ENCODE data around the gene BSND.

BSND gene

DNA sequence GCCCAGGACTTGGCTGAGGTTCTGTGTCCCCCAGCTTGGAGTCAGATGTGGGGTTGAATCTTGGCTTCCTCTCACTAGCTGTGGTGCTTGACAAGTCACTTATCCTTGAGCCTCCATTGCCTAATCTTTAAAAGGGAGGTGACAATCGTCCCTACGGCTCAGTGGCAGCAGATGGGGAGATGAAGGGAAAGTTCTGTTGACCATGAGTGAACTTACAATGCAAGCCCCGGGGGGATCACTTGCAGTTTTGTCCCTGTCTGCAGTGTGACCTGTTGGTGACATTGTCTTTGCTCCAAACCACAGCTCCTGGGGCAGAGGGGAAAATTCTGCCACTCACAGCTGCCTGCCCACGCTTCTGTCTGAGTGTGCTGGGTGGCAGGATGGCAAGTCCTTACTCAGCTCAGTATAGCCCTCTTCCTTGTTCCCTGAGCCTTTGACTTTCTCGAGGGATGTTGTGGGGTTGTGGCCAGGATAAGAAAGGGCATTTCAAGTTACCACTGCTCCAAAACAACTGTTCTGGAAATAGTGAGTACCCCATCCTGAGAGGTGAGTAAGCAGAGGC lies 42.3 kb downstream of the BSND start:
- no peak overlapping the region for H3K18ac ChIP-seq (ENCODE audit: low read length)
- no peak overlapping the region for H3K23ac ChIP-seq (ENCODE audit: low read length)
- H3K79me2 ChIP-seq (ENCODE audit: control insufficient read depth, insufficient read depth, low read length): peaks cover 3% of the 10 kb centered on the region
- H3K79me1 ChIP-seq (ENCODE audit: low read length): peaks cover 2% of the 10 kb centered on the region
- H4K8ac ChIP-seq (ENCODE audit: low read depth, low read length): no peak overlapping the region
- WGBS (ENCODE audit: extremely low coverage, insufficient coverage, low lambda C conversion rate): no CpG with 5 or more reads among the region's 5 CpGs
- H3K27ac ChIP-seq (ENCODE audit: low read depth, low read length): no peak overlapping the region
- H2BK120ac ChIP-seq (ENCODE audit: low read depth, low read length): no peak overlapping the region
- H2AK5ac ChIP-seq (ENCODE audit: low read length): no peak overlapping the region
- H3K4ac ChIP-seq (ENCODE audit: low read depth, low read length): no peak overlapping the region
- no peak overlapping the region for H2BK15ac ChIP-seq (replicated peaks; ENCODE audit: low read depth)
- H3K4me2 ChIP-seq (ENCODE audit: low read length): peak overlapping the region; percentile 87
- DNase-seq: no peak
- no peaks in the 10 kb centered on the region for H3K36me3 ChIP-seq (ENCODE audit: control insufficient read depth, insufficient read depth, low read length)
- no peak overlapping the region for H3K4me3 ChIP-seq (ENCODE audit: low read length)
- H2BK5ac ChIP-seq (ENCODE audit: low read length): no peak overlapping the region
- H3K9ac ChIP-seq (ENCODE audit: low read length): peak overlapping the region; percentile 69
- peaks cover 3% of the 10 kb centered on the region for H3K27me3 ChIP-seq (ENCODE audit: insufficient read depth, low read length, poor library complexity)
- H3K4me1 ChIP-seq (ENCODE audit: control insufficient read depth, low read depth, low read length): peaks cover 6% of the 10 kb centered on the region
- peak overlapping the region; percentile 90 for H3K56ac ChIP-seq (ENCODE audit: low read length)
- no peak overlapping the region for H4K5ac ChIP-seq (ENCODE audit: low read length)

DNA sequence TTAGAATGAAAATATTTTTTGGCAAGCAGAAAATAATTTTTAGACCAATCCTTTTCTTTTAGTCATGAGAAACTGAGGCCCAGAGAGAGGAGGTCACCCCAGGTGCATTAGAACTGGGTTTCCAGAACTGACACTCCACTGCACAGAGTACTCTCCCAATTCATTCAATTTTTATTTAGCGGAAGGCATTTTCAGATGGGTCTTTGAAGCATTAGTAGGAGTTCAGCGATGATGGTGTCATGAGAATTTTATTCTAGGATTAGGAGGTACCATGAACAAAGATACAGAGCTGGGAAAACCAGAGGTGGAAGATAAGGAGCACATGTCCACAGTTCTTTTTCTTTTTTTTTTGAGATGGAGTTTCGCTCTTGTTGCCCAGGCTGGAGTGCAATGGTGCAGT lies 42.9 kb downstream of the BSND start:
- no peak overlapping the region for H2BK120ac ChIP-seq (ENCODE audit: low read depth, low read length)
- H2BK5ac ChIP-seq (ENCODE audit: low read length): no peak overlapping the region
- no peak overlapping the region for H3K23ac ChIP-seq (ENCODE audit: low read length)
- no peak overlapping the region for H3K18ac ChIP-seq (ENCODE audit: low read length)
- no peak overlapping the region for H3K4me3 ChIP-seq (ENCODE audit: low read length)
- H4K5ac ChIP-seq (ENCODE audit: low read length): no peak overlapping the region
- H3K4me1 ChIP-seq (ENCODE audit: control insufficient read depth, low read depth, low read length): peaks cover 6% of the 10 kb centered on the region
- no peak overlapping the region for H4K8ac ChIP-seq (ENCODE audit: low read depth, low read length)
- whole genome bisulfite sequencing (ENCODE audit: extremely low coverage, insufficient coverage, low lambda C conversion rate): no CpG with 5 or more reads among the region's 3 CpGs
- no peak for DNase-seq
- H3K4ac ChIP-seq (ENCODE audit: low read depth, low read length): no peak overlapping the region
- no peaks in the 10 kb centered on the region for H3K36me3 ChIP-seq (ENCODE audit: control insufficient read depth, insufficient read depth, low read length)
- peaks cover 2% of the 10 kb centered on the region for H3K79me1 ChIP-seq (ENCODE audit: low read length)
- no peak overlapping the region for H2BK15ac ChIP-seq (replicated peaks; ENCODE audit: low read depth)
- H3K27ac ChIP-seq (ENCODE audit: low read depth, low read length): no peak overlapping the region
- peaks cover 3% of the 10 kb centered on the region for H3K27me3 ChIP-seq (ENCODE audit: insufficient read depth, low read length, poor library complexity)
- peaks cover 3% of the 10 kb centered on the region for H3K79me2 ChIP-seq (ENCODE audit: control insufficient read depth, insufficient read depth, low read length)
- H3K56ac ChIP-seq (ENCODE audit: low read length): no peak overlapping the region
- H2AK5ac ChIP-seq (ENCODE audit: low read length): no peak overlapping the region
- H3K4me2 ChIP-seq (ENCODE audit: low read length): no peak overlapping the region
- H3K9ac ChIP-seq (ENCODE audit: low read length): no peak overlapping the region

DNA sequence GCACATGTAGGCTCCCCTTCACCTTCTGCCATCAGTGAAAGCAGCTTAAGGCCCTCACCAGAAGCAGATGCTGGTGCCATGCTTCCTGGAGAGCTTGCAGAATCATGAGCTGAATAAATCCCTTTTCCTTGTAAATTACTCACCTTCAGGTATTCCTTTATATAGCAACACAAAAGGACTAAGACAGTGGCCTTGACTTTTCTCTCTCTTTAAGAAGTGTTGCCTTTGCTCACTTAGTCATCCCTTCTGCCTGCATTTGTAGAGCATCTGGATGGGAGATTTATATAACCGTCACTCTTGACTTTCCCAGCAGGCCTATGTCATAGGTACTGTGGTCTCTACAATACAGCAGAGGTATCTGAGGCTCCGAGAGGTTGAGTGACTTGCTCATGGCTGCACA lies 44.3 kb downstream of the BSND start:
- peaks cover 3% of the 10 kb centered on the region for H3K79me2 ChIP-seq (ENCODE audit: control insufficient read depth, insufficient read depth, low read length)
- no peak overlapping the region for H3K4ac ChIP-seq (ENCODE audit: low read depth, low read length)
- H3K56ac ChIP-seq (ENCODE audit: low read length): no peak overlapping the region
- no peak overlapping the region for H4K8ac ChIP-seq (ENCODE audit: low read depth, low read length)
- no peak overlapping the region for H3K27ac ChIP-seq (ENCODE audit: low read depth, low read length)
- H3K18ac ChIP-seq (ENCODE audit: low read length): no peak overlapping the region
- H3K36me3 ChIP-seq (ENCODE audit: control insufficient read depth, insufficient read depth, low read length): no peaks in the 10 kb centered on the region
- H2BK15ac ChIP-seq (replicated peaks; ENCODE audit: low read depth): no peak overlapping the region
- H2BK120ac ChIP-seq (ENCODE audit: low read depth, low read length): no peak overlapping the region
- peaks cover 3% of the 10 kb centered on the region for H3K27me3 ChIP-seq (ENCODE audit: insufficient read depth, low read length, poor library complexity)
- H3K4me2 ChIP-seq (ENCODE audit: low read length): no peak overlapping the region
- peaks cover 6% of the 10 kb centered on the region for H3K4me1 ChIP-seq (ENCODE audit: control insufficient read depth, low read depth, low read length)
- no peak overlapping the region for H3K4me3 ChIP-seq (ENCODE audit: low read length)
- no CpG with 5 or more reads among the region's 2 CpGs for WGBS (ENCODE audit: extremely low coverage, insufficient coverage, low lambda C conversion rate)
- no peak overlapping the region for H3K9ac ChIP-seq (ENCODE audit: low read length)
- DNase-seq: no peak
- no peak overlapping the region for H3K23ac ChIP-seq (ENCODE audit: low read length)
- H2AK5ac ChIP-seq (ENCODE audit: low read length): no peak overlapping the region
- H4K5ac ChIP-seq (ENCODE audit: low read length): no peak overlapping the region
- no peak overlapping the region for H2BK5ac ChIP-seq (ENCODE audit: low read length)
- H3K79me1 ChIP-seq (ENCODE audit: low read length): peaks cover 2% of the 10 kb centered on the region

DNA sequence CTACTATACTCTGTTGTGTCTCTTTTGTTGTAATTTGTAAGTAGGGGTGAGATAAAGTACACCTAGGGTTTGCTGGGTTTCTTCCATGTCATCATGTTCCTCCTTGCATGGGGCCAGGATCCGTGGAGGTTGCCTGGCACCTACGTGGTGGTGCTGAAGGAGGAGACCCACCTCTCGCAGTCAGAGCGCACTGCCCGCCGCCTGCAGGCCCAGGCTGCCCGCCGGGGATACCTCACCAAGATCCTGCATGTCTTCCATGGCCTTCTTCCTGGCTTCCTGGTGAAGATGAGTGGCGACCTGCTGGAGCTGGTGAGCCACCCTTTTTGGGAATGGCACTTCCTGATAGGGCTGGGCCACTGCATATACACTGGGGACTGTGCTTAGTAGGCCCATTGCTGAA lies 45.0 kb downstream of the BSND start:
- no peak for DNase-seq
- H3K4me2 ChIP-seq (ENCODE audit: low read length): no peak overlapping the region
- no peak overlapping the region for H3K4ac ChIP-seq (ENCODE audit: low read depth, low read length)
- peaks cover 3% of the 10 kb centered on the region for H3K79me2 ChIP-seq (ENCODE audit: control insufficient read depth, insufficient read depth, low read length)
- no peak overlapping the region for H4K5ac ChIP-seq (ENCODE audit: low read length)
- H2BK15ac ChIP-seq (replicated peaks; ENCODE audit: low read depth): no peak overlapping the region
- no peaks in the 10 kb centered on the region for H3K36me3 ChIP-seq (ENCODE audit: control insufficient read depth, insufficient read depth, low read length)
- H3K27me3 ChIP-seq (ENCODE audit: insufficient read depth, low read length, poor library complexity): peaks cover 3% of the 10 kb centered on the region
- peaks cover 2% of the 10 kb centered on the region for H3K79me1 ChIP-seq (ENCODE audit: low read length)
- H3K23ac ChIP-seq (ENCODE audit: low read length): no peak overlapping the region
- H3K4me3 ChIP-seq (ENCODE audit: low read length): no peak overlapping the region
- H3K4me1 ChIP-seq (ENCODE audit: control insufficient read depth, low read depth, low read length): peaks cover 6% of the 10 kb centered on the region
- H3K27ac ChIP-seq (ENCODE audit: low read depth, low read length): no peak overlapping the region
- no CpG with 5 or more reads among the region's 9 CpGs for WGBS (ENCODE audit: extremely low coverage, insufficient coverage, low lambda C conversion rate)
- no peak overlapping the region for H2BK5ac ChIP-seq (ENCODE audit: low read length)
- no peak overlapping the region for H3K9ac ChIP-seq (ENCODE audit: low read length)
- no peak overlapping the region for H2AK5ac ChIP-seq (ENCODE audit: low read length)
- no peak overlapping the region for H2BK120ac ChIP-seq (ENCODE audit: low read depth, low read length)
- no peak overlapping the region for H3K18ac ChIP-seq (ENCODE audit: low read length)
- no peak overlapping the region for H4K8ac ChIP-seq (ENCODE audit: low read depth, low read length)
- no peak overlapping the region for H3K56ac ChIP-seq (ENCODE audit: low read length)

DNA sequence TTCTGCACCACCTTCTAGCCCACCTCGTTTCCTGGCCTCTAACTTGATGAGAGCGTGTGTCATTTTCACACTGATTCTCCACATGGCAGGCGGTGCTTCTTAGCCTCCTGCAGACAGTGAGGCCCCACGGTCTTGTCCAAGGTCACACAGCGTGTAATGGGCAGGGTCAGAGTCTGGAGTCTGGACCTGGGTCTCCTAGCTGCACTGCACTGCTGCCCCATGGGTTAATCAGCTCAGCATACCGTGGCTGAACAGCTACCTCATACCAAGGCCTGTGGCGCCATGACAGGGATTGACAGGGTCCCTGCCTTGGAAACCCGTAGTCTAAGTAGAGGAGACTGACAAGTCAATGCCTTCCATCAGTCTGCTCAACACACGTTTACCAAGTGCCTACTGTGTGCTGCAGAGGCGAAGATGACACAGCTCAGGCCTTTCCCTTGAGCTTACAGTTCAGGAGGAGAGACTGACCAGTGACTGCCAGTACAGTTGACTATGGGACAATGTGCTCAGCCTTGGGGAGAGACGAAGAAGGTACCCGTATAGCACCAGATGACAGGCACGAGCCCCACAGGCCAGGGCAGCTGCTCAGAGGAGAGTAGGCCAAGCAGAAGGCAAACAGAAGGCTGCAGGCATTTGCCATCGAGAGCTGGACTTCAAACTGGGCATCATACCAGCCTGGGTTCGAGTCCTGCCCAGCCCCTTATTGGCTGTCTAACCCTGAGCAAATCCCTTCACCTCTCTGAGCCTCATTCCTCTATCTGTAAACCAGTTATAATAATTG lies 46.1 kb downstream of the BSND start:
- Histone ChIP-seq H3K4ac (ENCODE audit: low read depth, low read length) (no peak overlapping the region), H3K4me3 (ENCODE audit: low read length) (no peak overlapping the region), H2BK5ac (ENCODE audit: low read length) (no peak overlapping the region), H3K27me3 (ENCODE audit: insufficient read depth, low read length, poor library complexity) (peaks cover 3% of the 10 kb centered on the region), H3K4me2 (ENCODE audit: low read length) (no peak overlapping the region), H2BK15ac (replicated peaks; ENCODE audit: low read depth) (no peak overlapping the region), H3K27ac (ENCODE audit: low read depth, low read length) (no peak overlapping the region), H3K36me3 (ENCODE audit: control insufficient read depth, insufficient read depth, low read length) (no peaks in the 10 kb centered on the region), H3K18ac (ENCODE audit: low read length) (no peak overlapping the region), H3K9ac (ENCODE audit: low read length) (no peak overlapping the region), H3K56ac (ENCODE audit: low read length) (no peak overlapping the region), H3K79me1 (ENCODE audit: low read length) (peaks cover 2% of the 10 kb centered on the region), H2BK120ac (ENCODE audit: low read depth, low read length) (no peak overlapping the region), H3K79me2 (ENCODE audit: control insufficient read depth, insufficient read depth, low read length) (peaks cover 3% of the 10 kb centered on the region), H3K4me1 (ENCODE audit: control insufficient read depth, low read depth, low read length) (peaks cover 3% of the 10 kb centered on the region), H4K5ac (ENCODE audit: low read length) (no peak overlapping the region), H2AK5ac (ENCODE audit: low read length) (no peak overlapping the region), H4K8ac (ENCODE audit: low read depth, low read length) (no peak overlapping the region), H3K23ac (ENCODE audit: low read length) (no peak overlapping the region)
- DNase-seq: no peak
- no CpG with 5 or more reads among the region's 15 CpGs for WGBS (ENCODE audit: extremely low coverage, insufficient coverage, low lambda C conversion rate)

Data from mesendoderm (in vitro differentiated cells).